ACHN (cell line): ENCODE results near the gene AEBP1.
A peak's percentile ranks its signal among the peaks of the same experiment; 100 is the strongest.

Experiments used
- DNase-seq: peaks from one replicate; pipeline ENCODE4 v3.0.0-alpha.2; 2015
- in situ Hi-C: cut with HindIII; loops from 2 replicates; pipeline ENCODE4 v1.10.0; 2017; ENCODE audit warnings: low sequenced_read_pairs, low pct_ligation_motif_present, low pct_unique_long_range_greater_than_20kb

AEBP1 gene

GRCh38 chr7:44145479-44145968 lies 41.4 kb downstream of the AEBP1 start:
- DNase-seq: no peak
- in situ Hi-C loops: no loop called here

GRCh38 chr7:44145969-44146911 lies 42.1 kb downstream of the AEBP1 start:
- in situ Hi-C loops: no loop called here
- DNase-seq: peak; percentile 68

GRCh38 chr7:44147026-44147991 lies 43.2 kb downstream of the AEBP1 start:
- DNase-seq: no peak
- in situ Hi-C loops: no loop called here

DNA sequence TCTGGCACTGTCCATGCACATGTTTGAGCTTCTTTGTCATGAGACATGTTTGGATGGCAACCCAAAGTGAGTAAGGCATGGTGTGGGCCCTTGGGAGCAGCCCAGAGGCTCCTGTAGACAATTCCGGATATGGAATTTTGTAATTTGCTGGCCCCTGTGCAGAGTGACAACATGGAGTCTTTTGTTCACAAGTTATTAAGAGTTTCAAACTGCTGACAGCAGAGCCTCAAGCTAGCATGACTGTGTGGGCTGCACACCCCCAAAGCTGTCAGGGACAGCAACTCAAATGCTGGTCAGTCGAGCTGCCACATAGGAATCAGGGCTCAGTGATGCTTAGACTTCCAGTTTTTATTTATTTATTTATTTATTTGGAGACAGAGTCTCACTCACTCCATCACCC lies 44.0 kb downstream of the AEBP1 start:
- no peak for DNase-seq
- in situ Hi-C loops: no loop called here

DNA sequence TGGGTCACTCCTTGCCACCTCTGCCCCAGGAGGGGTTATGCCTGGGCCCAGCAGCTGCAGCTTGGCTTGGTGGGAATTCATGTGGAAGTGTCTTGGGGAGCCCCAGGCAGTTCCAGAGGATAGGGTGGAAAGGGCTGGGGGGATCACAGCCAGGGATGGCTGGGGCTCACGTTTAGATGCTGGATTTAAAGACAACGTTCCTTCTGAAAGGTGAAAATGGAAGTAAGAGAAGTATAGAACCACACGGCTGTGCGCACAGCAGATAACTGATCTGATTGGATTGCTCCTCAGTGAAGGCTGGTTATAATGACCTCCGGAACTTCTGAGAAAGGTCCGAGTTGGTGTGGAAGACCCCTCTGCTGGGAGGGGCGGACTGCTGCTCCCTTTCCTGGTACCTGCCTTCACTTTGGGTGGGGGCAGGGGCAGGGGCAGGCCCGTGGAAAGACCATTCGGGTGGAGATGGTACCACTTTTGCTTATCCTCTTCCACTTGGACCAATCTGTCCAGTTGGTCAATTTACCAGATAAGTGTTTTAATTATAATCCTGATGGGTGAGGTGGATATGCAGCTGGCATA lies 44.9 kb downstream of the AEBP1 start:
- DNase-seq: no peak
- in situ Hi-C loops: no loop called here

GRCh38 chr7:44149571-44150465 lies 45.7 kb downstream of the AEBP1 start:
- no peak for DNase-seq
- in situ Hi-C loops: no loop called here

- no peak for DNase-seq
- in situ Hi-C loops: no loop called here
Measured at GRCh38 chr7:44150466-44150832, 46.3 kb downstream of the AEBP1 start.

- DNase-seq: no peak
- in situ Hi-C loops: no loop called here
Measured at GRCh38 chr7:44150966-44151941, 47.1 kb downstream of the AEBP1 start.

GRCh38 chr7:44151956-44152355 lies 47.8 kb downstream of the AEBP1 start:
- in situ Hi-C loops: no loop called here
- no peak for DNase-seq

GRCh38 chr7:44152971-44153947 lies 49.1 kb downstream of the AEBP1 start:
- in situ Hi-C loops: no loop called here
- DNase-seq: no peak

- in situ Hi-C loops: no loop called here
- DNase-seq: no peak
Measured at GRCh38 chr7:44153948-44154335, 49.8 kb downstream of the AEBP1 start.

DNA sequence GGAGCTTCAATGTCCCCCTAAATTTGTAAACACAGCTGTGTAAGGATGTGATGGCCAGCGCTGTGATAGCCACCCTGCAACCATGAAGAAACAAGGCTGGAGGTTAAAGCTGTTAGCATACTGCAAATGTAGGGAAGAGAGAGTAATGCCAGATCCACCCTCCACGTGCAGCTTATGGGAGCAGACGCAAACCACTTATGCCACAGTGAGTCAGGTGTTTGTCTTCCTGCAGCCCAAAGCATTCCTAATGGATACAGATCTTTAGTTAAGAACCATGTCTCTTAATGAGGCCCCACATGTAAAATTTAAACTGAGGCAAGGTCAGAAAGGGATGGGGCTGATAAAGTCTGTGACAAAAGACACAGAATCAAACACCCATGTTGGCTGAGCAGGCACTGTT lies 50.6 kb downstream of the AEBP1 start:
- no peak for DNase-seq
- in situ Hi-C loops: no loop called here

- DNase-seq: no peak
- in situ Hi-C loops: no loop called here
Measured at GRCh38 chr7:44155191-44156185, 51.3 kb downstream of the AEBP1 start.

DNA sequence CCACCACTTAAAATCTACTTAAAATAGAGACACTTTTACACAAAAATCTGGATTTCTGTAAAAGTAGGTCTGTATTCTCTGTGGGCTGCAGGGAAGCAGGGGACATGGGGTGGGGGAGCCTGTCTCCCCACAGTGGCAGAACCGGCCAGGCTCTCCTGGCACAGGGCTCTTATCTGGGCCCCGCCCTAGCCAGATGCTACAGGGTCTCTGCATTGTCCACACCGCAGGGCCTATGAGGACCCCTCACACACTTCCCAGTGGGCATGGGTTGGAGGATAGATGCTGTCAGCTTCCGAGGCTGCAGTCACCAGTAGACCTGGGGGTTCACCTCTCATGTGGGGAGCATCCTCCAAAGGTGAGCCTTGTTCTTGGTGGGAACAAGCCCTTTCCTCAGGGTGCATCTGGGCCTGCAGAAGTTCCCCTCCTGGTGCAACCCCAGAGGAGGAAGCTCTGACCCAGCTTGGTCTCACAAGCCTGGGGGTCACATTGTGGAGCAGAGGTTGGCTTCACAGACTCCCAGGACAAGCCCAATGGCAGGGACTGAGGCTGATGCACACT lies 52.4 kb downstream of the AEBP1 start:
- no peak for DNase-seq
- in situ Hi-C loops: no loop called here
